K562 (cell line): ENCODE results near the gene CEBPZ. TPM values are rescaled to one million over a fixed set of nuclear protein-coding genes. Genes with fewer than 3 reads are reported as not detected.
"Not testable (repeated sequence)": the region's sequence is repeated elsewhere in the genome, so short reads cannot be mapped to it uniquely, and the experiment has no call there.

Source experiments
- ATAC-seq: fragments of 200-7000 bp; cut with Tn5 transposase; 3 replicates; pipeline ENCODE4 v1.9.1; 2020; ENCODE audit warnings: moderate library complexity
- BruUV-seq: library from RNA; stranded (reverse); fragments of 400-500 nt; replicated peaks from 2 replicates; lab custom pipeline; 2021; lab: Mats Ljungman, UMichigan
- CTCF ChIA-PET: fragments of 300-600 bp; formaldehyde crosslinking; extraction: SDS; loops from one replicate; lab custom pipeline; 2021; ENCODE audit warnings: low intra/inter-chr PET ratio; lab: Yijun Ruan, JAX
- POLR2A ChIA-PET: fragments of 300-600, 350-650 bp; sonication (Branson Sonifier 250); formaldehyde crosslinking; extraction: SDS; loops from one replicate; lab custom pipeline; 2021; ENCODE audit warnings: antibody characterized with exemption, inconsistent platforms; lab: Yijun Ruan, JAX
- DNase-seq, 4 experiments: peaks; one replicate each; pipeline versions ENCODE4 v3.0.0 to v3.0.0-alpha.2; 2011 to 2018; ENCODE audit warnings: low spot score in 3 of 4, mixed read lengths in 3 of 4; ENCODE audit errors: extremely low read depth in 1 of 4
- FAIRE-seq: peaks from 2 replicates; lab custom pipeline; 2011; peaks lifted over from hg19 to GRCh38; lab: Jason Lieb, UNC
- H2AFZ ChIP-seq: 2 replicates; pipeline ENCODE4 v1.6.0; 2011; ENCODE audit warnings: low read depth, low read length, control low read depth, inconsistent platforms
- H3K27ac ChIP-seq: fragments of 200-600 bp; 3 replicates; pipeline ENCODE4 v1.8.0; 2011; ENCODE audit warnings: low read depth, mild to moderate bottlenecking, control low read depth, inconsistent platforms, low read length, moderate library complexity, mixed read lengths; ENCODE audit errors: extremely low read depth
- H3K27me3 ChIP-seq, 2 experiments: fragments of 300-600 bp in 1 of 2; 2 replicates in 1 of 2; 3 replicates in 1 of 2; pipeline versions ENCODE4 v1.6.0 to v1.8.0; 2011; ENCODE audit warnings: inconsistent platforms in 2 of 2, low read length in 2 of 2, mild to moderate bottlenecking in 1 of 2, mixed read lengths in 1 of 2, moderate library complexity in 1 of 2; ENCODE audit not compliant: control insufficient read depth in 2 of 2, insufficient read depth in 2 of 2
- H3K36me3 ChIP-seq: fragments of 300-600 bp; 3 replicates; pipeline ENCODE4 v1.8.0; 2011; ENCODE audit warnings: mild to moderate bottlenecking, low read length, inconsistent platforms; ENCODE audit not compliant: control insufficient read depth, insufficient read depth
- H3K4me1 ChIP-seq, 2 experiments: fragments of 200-600 bp in 1 of 2; replicated peaks in 1 of 2; 2 replicates in 1 of 2; 3 replicates in 1 of 2; pipeline versions ENCODE4 v1.5.1 to v1.8.0; 2011; ENCODE audit warnings: inconsistent platforms in 2 of 2, low read length in 2 of 2, mild to moderate bottlenecking in 1 of 2, mixed read lengths in 1 of 2, moderate library complexity in 1 of 2; ENCODE audit not compliant: control insufficient read depth in 2 of 2, insufficient read depth in 2 of 2
- H3K4me2 ChIP-seq: 2 replicates; pipeline ENCODE4 v1.6.1; 2011; ENCODE audit warnings: low read length, control low read depth, inconsistent platforms, mixed read lengths; ENCODE audit not compliant: insufficient read depth
- H3K4me3 ChIP-seq: fragments of 200-600 bp; sonication (generic), shearing (Covaris generic); 2 replicates; pipeline ENCODE4 v1.5.1; 2016; ENCODE audit warnings: control low read depth, inconsistent platforms
- H3K79me2 ChIP-seq: fragments of 200-600 bp; 3 replicates; pipeline ENCODE4 v1.8.0; 2011; ENCODE audit warnings: low read length, inconsistent platforms; ENCODE audit not compliant: control insufficient read depth, insufficient read depth
- H3K9ac ChIP-seq, 2 experiments: 2 replicates each; pipeline versions ENCODE4 v1.6.0 to v1.6.1; 2011; ENCODE audit warnings: low read depth in 2 of 2, low read length in 2 of 2, control low read depth in 1 of 2, inconsistent platforms in 1 of 2, mild to moderate bottlenecking in 1 of 2, mixed read lengths in 1 of 2; ENCODE audit not compliant: insufficient read depth in 1 of 2
- H3K9me1 ChIP-seq: one replicate; pipeline ENCODE4 v1.6.0; 2011; ENCODE audit warnings: inconsistent platforms, mild to moderate bottlenecking, low read length, moderate library complexity; ENCODE audit not compliant: control insufficient read depth, insufficient read depth
- H3K9me3 ChIP-seq: replicated peaks from 2 replicates; pipeline ENCODE4 v1.5.1; 2011; ENCODE audit warnings: low read depth, low read length, inconsistent platforms; ENCODE audit not compliant: control insufficient read depth, insufficient read depth
- H4K20me1 ChIP-seq: replicated peaks from 2 replicates; pipeline ENCODE4 v1.6.1; 2011; ENCODE audit warnings: low read length, inconsistent platforms, mixed read lengths; ENCODE audit not compliant: control insufficient read depth, insufficient read depth
- SUPT5H ChIP-seq: fragments of 450-650 bp; IDR thresholded peaks from 2 replicates; pipeline ENCODE4 v1.6.1; 2016
- ZNF24 ChIP-seq: fragments of 450-650 bp; IDR thresholded peaks from 2 replicates; pipeline ENCODE4 v1.6.1; 2016
- ZNF75A ChIP-seq: fragments of 450-650 bp; formaldehyde crosslinking; IDR thresholded peaks from 2 replicates; pipeline ENCODE4 v1.4.0; 2020; ENCODE audit warnings: mild to moderate bottlenecking
- WGBS: fragments of 100-300 bp; shearing (Covaris generic); methylation state at CpG from one replicate; pipeline ENCODE4 v1.1.6; 2016; ENCODE audit warnings: low coverage, mixed read lengths; ENCODE audit not compliant: insufficient coverage; ENCODE audit errors: missing lambda C conversion rate; 5-methylcytosine and 5-hydroxymethylcytosine counted together
- in situ Hi-C: fragments of 300-500 bp; cut with MboI; formaldehyde crosslinking; loops from 4 replicates; pipeline ENCODE4 v1.15.0; 2018; ENCODE audit warnings: inconsistent platforms, mixed read lengths
- intact Hi-C: fragments of 100-400 bp; cut with micrococcal nuclease; formaldehyde crosslinking; loops from 2 replicates; pipeline ENCODE4 v1.14.2; 2022
- polyA plus RNA-seq, 8 experiments: library from polyadenylated mRNA; depleted of rRNA in 4 of 8; stranded (reverse) in 5 of 8; unstranded in 3 of 8; fragments of >200 nt; fragmentation: Nextera tagmentation in 2 of 8; fragmentation: Illumina TruSeq in 1 of 8; extraction: Ambion mirVana in 2 of 8; extraction: Trizol in 1 of 8; gene quantifications; 2 replicates each; pipeline versions ENCODE4 v1.2.1 to v1.2.3, GENCODE V29; 2011 to 2014; ENCODE audit warnings: inconsistent platforms in 1 of 8, missing spikeins in 1 of 8
- total RNA-seq, 7 experiments: library from RNA; depleted of rRNA in 6 of 7; stranded (reverse); fragments of >200 nt in 6 of 7; fragmentation: Illumina TruSeq in 2 of 7; extraction: Trizol in 2 of 7; gene quantifications; 2 replicates each; pipeline versions ENCODE4 v1.2.1 to v1.2.3, GENCODE V29; 2011 to 2021; ENCODE audit warnings: low replicate concordance in 1 of 7

The CEBPZ gene
- total and polyA plus RNA-seq, 9 of the 15 experiments (the other 6 are each of a cell fraction or from before 2014, with no cell fraction given), result 49.7 to 160 (median 82.8) TPM

DNA sequence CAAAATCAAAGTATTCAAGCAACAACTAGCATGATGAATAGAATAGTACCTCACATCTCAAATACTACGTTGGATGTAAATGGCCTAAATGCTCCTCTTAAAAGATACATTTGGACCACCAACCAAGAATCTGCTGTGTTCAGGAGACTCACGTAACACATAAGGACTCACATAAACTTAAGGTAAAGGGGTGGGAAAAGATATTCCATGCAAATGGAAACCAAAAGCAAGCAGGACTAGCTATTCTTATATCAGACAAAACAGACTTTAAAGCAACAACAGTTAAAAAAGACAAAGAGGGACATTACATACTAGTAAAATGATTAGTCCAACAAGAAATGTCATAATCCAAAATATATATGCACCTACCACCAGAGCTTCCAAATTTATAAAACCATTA is 24.6 kb downstream of the CEBPZ start:
- peak; percentile 90 for TF ChIP-seq ZNF75A (CRISPR knock-in tag)
- H2AFZ ChIP-seq, H3K4me3 ChIP-seq, ATAC-seq, in situ Hi-C loops, DNase-seq, BruUV-seq, POLR2A ChIA-PET, H3K4me1 ChIP-seq, H4K20me1 ChIP-seq, CTCF ChIA-PET, H3K4me2 ChIP-seq, H3K9me1 ChIP-seq, H3K9ac ChIP-seq, H3K27ac ChIP-seq, FAIRE-seq, intact Hi-C loops, H3K27me3 ChIP-seq: not testable (repeated sequence)
- 93% methylated on average over 2 of the region's 2 CpGs for WGBS
- peaks cover 27% of the 10 kb centered on the region for H3K9me3 ChIP-seq
- H3K79me2 ChIP-seq, result peaks cover 65% of the 10 kb centered on the region
- H3K36me3 ChIP-seq, result peaks cover 98% of the 10 kb centered on the region

- WGBS, result 95% methylated on average over 5 of the region's 5 CpGs
- CTCF ChIA-PET, result no interaction called here
These were observed 25.6 kb downstream of the CEBPZ start for GRCh38 chr2:37205689-37206341.

More at GRCh38 chr2:37205689-37206341, 25.6 kb downstream of the CEBPZ start:
- no peak overlapping the region for H2AFZ ChIP-seq
- ATAC-seq, result no peak
- H3K4me1 ChIP-seq, result no peaks in the 10 kb centered on the region
- POLR2A ChIA-PET, result no interaction called here
- H3K36me3 ChIP-seq, result peaks cover 98% of the 10 kb centered on the region
- H3K4me3 ChIP-seq, result no peak overlapping the region
- no peaks in the 10 kb centered on the region for H4K20me1 ChIP-seq
- peaks cover 27% of the 10 kb centered on the region for H3K9me3 ChIP-seq
- BruUV-seq, result no TSS peak
- no peak overlapping the region for H3K4me2 ChIP-seq
- no peak overlapping the region for H3K9ac ChIP-seq
- intact Hi-C loops (no loop called here), in situ Hi-C loops (no loop called here)
- no peaks in the 10 kb centered on the region for H3K9me1 ChIP-seq
- no peak for FAIRE-seq
- no peaks in the 10 kb centered on the region for H3K27me3 ChIP-seq
- H3K27ac ChIP-seq, result no peak overlapping the region
- DNase-seq, result no peak
- peaks cover 66% of the 10 kb centered on the region for H3K79me2 ChIP-seq
- TF ChIP-seq ZNF24 (no peak), SUPT5H (0 out of 2 replicates have a peak, but pooled peaks have one; percentile 6)
